CD4-positive, alpha-beta memory T cell (primary cell): ENCODE data around the gene SKA3. TPM values are rescaled to one million over a fixed set of nuclear protein-coding genes. Genes with fewer than 3 reads are reported as not detected.

ENCODE experiments used
- CTCF ChIA-PET: fragments of 350-600 bp; sonication (Branson Sonifier 250); formaldehyde crosslinking; loops from one replicate; lab custom pipeline; 2021; ENCODE audit warnings: inconsistent platforms; ENCODE audit not compliant: partially characterized antibody; lab: Charles Lee
- POLR2A ChIA-PET: fragments of 350-600 bp; sonication (Branson Sonifier 250); formaldehyde crosslinking; loops from one replicate; lab custom pipeline; 2021; ENCODE audit not compliant: partially characterized antibody; lab: Charles Lee
- DNase-seq, 5 donors: peaks; one replicate each; pipeline versions ENCODE4 v3.0.0 to v3.0.0-alpha.2; 2020 to 2022; ENCODE audit warnings: mixed read lengths in 1 of 5
- H3K27ac ChIP-seq: one replicate; pipeline ENCODE4 v1.7.0; 2013; ENCODE audit warnings: low read depth, low read length
- H3K27me3 ChIP-seq: 2 replicates; pipeline ENCODE4 v1.7.0; 2013; ENCODE audit warnings: mild to moderate bottlenecking, low read length, moderate library complexity; ENCODE audit not compliant: insufficient read depth
- H3K36me3 ChIP-seq: 2 replicates; pipeline ENCODE4 v1.7.0; 2013; ENCODE audit warnings: mild to moderate bottlenecking, low read length, moderate library complexity; ENCODE audit not compliant: insufficient read depth
- H3K4me1 ChIP-seq: 2 replicates; pipeline ENCODE4 v1.7.0; 2013; ENCODE audit warnings: mild to moderate bottlenecking, low read length, moderate library complexity; ENCODE audit not compliant: insufficient read depth
- H3K4me3 ChIP-seq, 2 donors: one replicate each; pipeline ENCODE4 v1.7.0; 2013; ENCODE audit warnings: low read length in 2 of 2, mild to moderate bottlenecking in 1 of 2
- H3K9me3 ChIP-seq, 2 donors: one replicate each; pipeline ENCODE4 v1.7.0; 2013; ENCODE audit warnings: low read length in 2 of 2, control low read depth in 1 of 2; ENCODE audit not compliant: control insufficient read depth in 1 of 2
- H3K27ac Mint-ChIP-seq, 7 donors: one replicate each; pipeline ENCODE4 v1.8.0; 2020 to 2021; ENCODE audit warnings: mixed read lengths in 7 of 7, mild to moderate bottlenecking in 6 of 7, inconsistent platforms in 3 of 7, moderate library complexity in 3 of 7
- H3K27me3 Mint-ChIP-seq, 2 donors: one replicate each; pipeline ENCODE4 v1.8.0; 2020 to 2021; ENCODE audit warnings: mixed read lengths in 2 of 2
- H3K36me3 Mint-ChIP-seq, 2 donors: one replicate each; pipeline ENCODE4 v1.8.0; 2020 to 2021; ENCODE audit warnings: mixed read lengths in 2 of 2, inconsistent platforms in 1 of 2, mild to moderate bottlenecking in 1 of 2
- H3K4me1 Mint-ChIP-seq, 4 donors: one replicate each; pipeline ENCODE4 v1.8.0; 2020 to 2021; ENCODE audit warnings: mixed read lengths in 4 of 4, mild to moderate bottlenecking in 1 of 4
- H3K4me3 Mint-ChIP-seq, 8 donors: one replicate each; pipeline ENCODE4 v1.8.0; 2020 to 2021; ENCODE audit warnings: mixed read lengths in 8 of 8, mild to moderate bottlenecking in 7 of 8, moderate library complexity in 6 of 8, inconsistent platforms in 3 of 8
- H3K9me3 Mint-ChIP-seq, 8 donors: one replicate each; pipeline ENCODE4 v1.8.0; 2020 to 2021; ENCODE audit warnings: mixed read lengths in 8 of 8, mild to moderate bottlenecking in 5 of 8, inconsistent platforms in 3 of 8, moderate library complexity in 1 of 8
- intact Hi-C: fragments of 100-400 bp; cut with micrococcal nuclease; formaldehyde crosslinking; loops from one replicate; pipeline ENCODE4 v1.15.1; 2023
- polyA plus RNA-seq, 2 donors: library from polyadenylated mRNA; unstranded; fragments of 300-500 nt; fragmentation: Illumina TruSeq; gene quantifications; one replicate each; pipeline ENCODE4 v1.2.3, GENCODE V29; 2021
- total RNA-seq, 2 experiments: library from RNA; stranded (reverse); gene quantifications; one replicate each; pipeline ENCODE4 v1.2.3, GENCODE V29; 2021

Gene SKA3
- total and polyA plus RNA-seq, 4 experiments from 2014 or later = 0.33 to 0.72 TPM; not detected in 2

- no peaks in the 10 kb centered on the region for H3K4me1 Mint-ChIP-seq
- H3K27me3 ChIP-seq = no peaks in the 10 kb centered on the region
- peaks cover 0 to 1% of the 10 kb centered on the region in 2 donors for H3K27me3 Mint-ChIP-seq
- ChIA-PET CTCF (no interaction called here), POLR2A (no interaction called here)
- no peak overlapping the region for H3K4me3 Mint-ChIP-seq
- H3K4me1 ChIP-seq = no peaks in the 10 kb centered on the region
- H3K4me3 ChIP-seq = no peak overlapping the region
- H3K36me3 ChIP-seq = no peaks in the 10 kb centered on the region
- H3K36me3 Mint-ChIP-seq = no peaks in the 10 kb centered on the region
- no peak for DNase-seq
- peaks cover 0 to 1% (median 0%) of the 10 kb centered on the region in 8 donors for H3K9me3 Mint-ChIP-seq
- H3K27ac ChIP-seq = no peak overlapping the region
- no peak overlapping the region for H3K27ac Mint-ChIP-seq
- intact Hi-C loops = no loop called here
- no peaks in the 10 kb centered on the region for H3K9me3 ChIP-seq
Measured at GRCh38 chr13:21104199-21105019, 71.9 kb downstream of the SKA3 start.

Other genes with a start within 250 kb of the SKA3 start
- gene LATS2, start 115.0 kb downstream of the SKA3 start, total RNA-seq = 1 to 10 TPM; 3.4 to 4.5 TPM
- gene LATS2, start 115.0 kb downstream of the SKA3 start, polyA plus RNA-seq = under 1 TPM in 1 of 2 donors, not detected in 1; 0.25 TPM
- 100 to 1,000 TPM; 169 to 171 TPM for gene SAP18, start 36.4 kb downstream of the SKA3 start, total RNA-seq
- gene SAP18, start 36.4 kb downstream of the SKA3 start, polyA plus RNA-seq = 100 to 1,000 TPM; 285 to 371 TPM
- 10 to 100 TPM; 22.8 to 24.5 TPM for gene MRPL57, start 106 bp upstream of the SKA3 start, total RNA-seq
- gene MRPL57, start 106 bp upstream of the SKA3 start, polyA plus RNA-seq = 10 to 100 TPM; 46.3 to 56.2 TPM